Measurements from ENCODE around the gene CDH8.

Gene CDH8

GRCh38 chr16:62035115-62036092 is 834 bp downstream of the CDH8 start:
- H3K4me3 ChIP-seq (ENCODE audit: control insufficient read depth, low read depth, low read length): no peak overlapping the region
- no peak for DNase-seq (ENCODE audit: low read depth)
- TF ChIP-seq, protein P1, sequence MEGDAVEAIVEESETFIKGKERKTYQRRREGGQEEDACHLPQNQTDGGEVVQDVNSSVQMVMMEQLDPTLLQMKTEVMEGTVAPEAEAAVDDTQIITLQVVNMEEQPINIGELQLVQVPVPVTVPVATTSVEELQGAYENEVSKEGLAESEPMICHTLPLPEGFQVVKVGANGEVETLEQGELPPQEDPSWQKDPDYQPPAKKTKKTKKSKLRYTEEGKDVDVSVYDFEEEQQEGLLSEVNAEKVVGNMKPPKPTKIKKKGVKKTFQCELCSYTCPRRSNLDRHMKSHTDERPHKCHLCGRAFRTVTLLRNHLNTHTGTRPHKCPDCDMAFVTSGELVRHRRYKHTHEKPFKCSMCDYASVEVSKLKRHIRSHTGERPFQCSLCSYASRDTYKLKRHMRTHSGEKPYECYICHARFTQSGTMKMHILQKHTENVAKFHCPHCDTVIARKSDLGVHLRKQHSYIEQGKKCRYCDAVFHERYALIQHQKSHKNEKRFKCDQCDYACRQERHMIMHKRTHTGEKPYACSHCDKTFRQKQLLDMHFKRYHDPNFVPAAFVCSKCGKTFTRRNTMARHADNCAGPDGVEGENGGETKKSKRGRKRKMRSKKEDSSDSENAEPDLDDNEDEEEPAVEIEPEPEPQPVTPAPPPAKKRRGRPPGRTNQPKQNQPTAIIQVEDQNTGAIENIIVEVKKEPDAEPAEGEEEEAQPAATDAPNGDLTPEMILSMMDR (IDR thresholded peaks at IDR 0.05; ENCODE audit: control insufficient read depth, insufficient read depth, low read depth, low read length, missing control alignments): no peak

GRCh38 chr16:62034231-62035114 is 1.8 kb downstream of the CDH8 start:
- DNase-seq (ENCODE audit: low read depth): no peak
- no peak overlapping the region for H3K4me3 ChIP-seq (ENCODE audit: control insufficient read depth, low read depth, low read length)
- TF ChIP-seq, protein P1 (IDR thresholded peaks at IDR 0.05; ENCODE audit: control insufficient read depth, insufficient read depth, low read depth, low read length, missing control alignments): no peak

DNA sequence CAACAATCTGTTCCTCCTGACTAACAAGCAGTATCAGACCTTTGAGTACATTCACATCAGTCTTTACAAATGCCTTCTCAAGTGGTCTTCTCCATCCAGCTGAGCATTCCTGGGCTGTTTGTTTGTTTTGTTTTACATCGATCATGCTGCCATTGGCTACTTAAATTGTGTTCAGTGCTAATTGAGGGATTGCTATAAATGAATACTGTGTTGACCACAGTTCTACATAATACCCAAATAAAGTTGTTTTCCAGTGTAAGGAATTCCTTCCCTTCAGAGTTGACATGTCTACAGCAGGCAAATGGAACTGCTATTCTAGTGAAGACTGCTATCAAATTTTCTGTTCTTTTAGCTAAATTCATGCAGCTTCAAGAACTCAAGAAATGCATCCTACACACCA is 3.2 kb downstream of the CDH8 start:
- H3K4me3 ChIP-seq (ENCODE audit: control insufficient read depth, low read depth, low read length): no peak overlapping the region
- DNase-seq (ENCODE audit: low read depth): no peak
- TF ChIP-seq, protein P1 (IDR thresholded peaks at IDR 0.05; ENCODE audit: control insufficient read depth, insufficient read depth, low read depth, low read length, missing control alignments): no peak

DNA sequence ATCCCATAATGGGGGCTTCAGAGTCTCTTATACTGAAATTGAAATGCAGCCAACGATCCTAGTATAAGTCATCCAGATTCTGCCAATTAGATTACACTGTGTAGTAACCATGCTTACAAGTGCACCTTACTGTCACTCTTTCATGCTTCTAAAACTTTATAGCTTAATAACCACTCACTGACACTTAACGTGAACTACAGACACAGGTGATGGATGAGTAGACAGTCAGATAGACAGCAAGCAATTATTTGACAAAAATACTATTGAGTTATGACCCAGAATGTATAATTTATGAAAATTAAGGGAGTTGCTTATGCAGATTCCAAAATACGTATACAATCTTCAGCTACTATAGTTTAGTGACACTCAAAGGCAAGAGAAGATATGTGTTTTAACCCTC is 6.3 kb downstream of the CDH8 start:
- DNase-seq (ENCODE audit: low read depth): no peak
- H3K4me3 ChIP-seq (ENCODE audit: control insufficient read depth, low read depth, low read length): no peak overlapping the region
- TF ChIP-seq, protein P1 (IDR thresholded peaks at IDR 0.05; ENCODE audit: control insufficient read depth, insufficient read depth, low read depth, low read length, missing control alignments): no peak

GRCh38 chr16:62022688-62023087 is 13.6 kb downstream of the CDH8 start:
- H3K4me3 ChIP-seq (ENCODE audit: control insufficient read depth, low read depth, low read length): no peak overlapping the region
- no peak for DNase-seq (ENCODE audit: low read depth)
- TF ChIP-seq, protein P1 (IDR thresholded peaks at IDR 0.05; ENCODE audit: control insufficient read depth, insufficient read depth, low read depth, low read length, missing control alignments): no peak

GRCh38 chr16:62021161-62021581 is 15.1 kb downstream of the CDH8 start:
- no peak overlapping the region for H3K4me3 ChIP-seq (ENCODE audit: control insufficient read depth, low read depth, low read length)
- no peak for DNase-seq (ENCODE audit: low read depth)
- TF ChIP-seq, protein P1 (IDR thresholded peaks at IDR 0.05; ENCODE audit: control insufficient read depth, insufficient read depth, low read depth, low read length, missing control alignments): no peak

Data from AG09309 (cell line).